PC-9 (cell line): ENCODE measurements around the gene PSMC3IP.

Source experiments
- CTCF ChIP-seq: fragments of 200-600 bp; sonication (generic); conservative IDR thresholded peaks from 2 replicates; pipeline ENCODE4 v1.6.1; 2017; ENCODE audit warnings: mixed run types, antibody characterized with exemption, mild to moderate bottlenecking, moderate library complexity
- EZH2 ChIP-seq: fragments of 200-600 bp; sonication (generic); IDR thresholded peaks from 2 replicates; pipeline ENCODE4 v1.8.0; 2017; ENCODE audit warnings: antibody characterized with exemption, low read depth

- TF ChIP-seq CTCF (no peak), EZH2 (no peak)
These were observed 22.4 kb downstream of the PSMC3IP start for GRCh38 chr17:42555122-42555622.
